ENCODE measurements around the gene INPP5D. TPM values are rescaled to one million over a fixed set of nuclear protein-coding genes. Genes with fewer than 3 reads are reported as not detected.

The INPP5D gene
- total RNA-seq, 3 donors from 2014 or later: 18.4 to 20.3 (median 20.0) TPM

- Histone ChIP-seq H3K36me3 (no peaks in the 10 kb centered on the region), H3K9me3 (no peaks in the 10 kb centered on the region), H3K27ac (no peak overlapping the region), H3K4me3 (no peak overlapping the region), H3K27me3 (no peaks in the 10 kb centered on the region), H3K4me1 (peaks cover 0 to 11% of the 10 kb centered on the region in 2 donors)
- no peak for TF ChIP-seq CTCF (IDR thresholded peaks at IDR 0.05)
- TF ChIP-seq POLR2A (IDR thresholded peaks at IDR 0.05): no peak
- TF ChIP-seq POLR2AphosphoS5 (IDR thresholded peaks at IDR 0.05): no peak
- intact Hi-C loops (cut with DNase I; ENCODE audit: low total_unique reads): no loop called here
- no peak for DNase-seq (ENCODE audit: low spot score in 2 of 2)
Measured at GRCh38 chr2:233209533-233210171, 149.5 kb downstream of the INPP5D start.

GRCh38 chr2:233210281-233210680 is 150.1 kb downstream of the INPP5D start:
- Histone ChIP-seq H3K36me3 (no peaks in the 10 kb centered on the region), H3K4me1 (peaks cover 0 to 11% of the 10 kb centered on the region in 2 donors), H3K9me3 (no peaks in the 10 kb centered on the region), H3K4me3 (peak overlapping the region in 2 of 3 donors; percentile 44 to 61), H3K27me3 (no peaks in the 10 kb centered on the region), H3K27ac (peak overlapping the region; percentile 53 to 68)
- TF ChIP-seq CTCF (IDR thresholded peaks at IDR 0.05) (no peak), POLR2A (IDR thresholded peaks at IDR 0.05) (no peak), POLR2AphosphoS5 (IDR thresholded peaks at IDR 0.05) (no peak)
- DNase-seq (ENCODE audit: low spot score in 2 of 2): no peak
- intact Hi-C loops (cut with DNase I; ENCODE audit: low total_unique reads): no loop called here

- H3K4me3 ChIP-seq: peak overlapping the region in 2 of 3 donors; percentile 44 to 61
- no peaks in the 10 kb centered on the region for H3K9me3 ChIP-seq
- no peaks in the 10 kb centered on the region for H3K36me3 ChIP-seq
- H3K27ac ChIP-seq: peak overlapping the region; percentile 53 to 68
- intact Hi-C loops (cut with DNase I; ENCODE audit: low total_unique reads): no loop called here
- peak; percentile 83 to 91 for DNase-seq (ENCODE audit: low spot score in 2 of 2)
- peaks cover 0 to 11% of the 10 kb centered on the region in 2 donors for H3K4me1 ChIP-seq
- TF ChIP-seq POLR2A (IDR thresholded peaks at IDR 0.05) (no peak), CTCF (IDR thresholded peaks at IDR 0.05) (no peak), POLR2AphosphoS5 (IDR thresholded peaks at IDR 0.05) (no peak)
- no peaks in the 10 kb centered on the region for H3K27me3 ChIP-seq
Measured at GRCh38 chr2:233210843-233211547, 150.9 kb downstream of the INPP5D start.

- Histone ChIP-seq H3K4me1 (peaks cover 0 to 11% of the 10 kb centered on the region in 2 donors), H3K27me3 (no peaks in the 10 kb centered on the region), H3K4me3 (peak overlapping the region in 2 of 3 donors; percentile 44 to 61), H3K27ac (peak overlapping the region; percentile 8 to 68), H3K9me3 (no peaks in the 10 kb centered on the region), H3K36me3 (no peaks in the 10 kb centered on the region)
- TF ChIP-seq POLR2A (IDR thresholded peaks at IDR 0.05) (no peak), CTCF (IDR thresholded peaks at IDR 0.05) (no peak), POLR2AphosphoS5 (IDR thresholded peaks at IDR 0.05) (no peak)
- DNase-seq (ENCODE audit: low spot score in 2 of 2): no peak
- intact Hi-C loops (cut with DNase I; ENCODE audit: low total_unique reads): no loop called here
Measured at GRCh38 chr2:233211548-233211895, 151.4 kb downstream of the INPP5D start.

- Histone ChIP-seq H3K9me3 (no peaks in the 10 kb centered on the region), H3K27me3 (no peaks in the 10 kb centered on the region), H3K27ac (no peak overlapping the region), H3K4me3 (no peak overlapping the region), H3K36me3 (no peaks in the 10 kb centered on the region), H3K4me1 (peaks cover 0 to 11% of the 10 kb centered on the region in 2 donors)
- DNase-seq (ENCODE audit: low spot score in 2 of 2): no peak
- intact Hi-C loops (cut with DNase I; ENCODE audit: low total_unique reads): no loop called here
- TF ChIP-seq CTCF (IDR thresholded peaks at IDR 0.05) (no peak), POLR2A (IDR thresholded peaks at IDR 0.05) (no peak), POLR2AphosphoS5 (IDR thresholded peaks at IDR 0.05) (no peak)
Measured at GRCh38 chr2:233213011-233213410, 152.9 kb downstream of the INPP5D start.
